ENCODE measurements around the gene CD48.
"Not testable (repeated sequence)": the region's sequence is repeated elsewhere in the genome, so short reads cannot be mapped to it uniquely, and the experiment has no call there.

The CD48 gene

GRCh38 chr1:160665330-160666078 is 46.1 kb downstream of the CD48 start:
- Histone ChIP-seq H3K36me3 (ENCODE audit: control insufficient read depth, insufficient read depth, low read length) (no peaks in the 10 kb centered on the region), H3K4me1 (ENCODE audit: control insufficient read depth, insufficient read depth, low read length) (no peaks in the 10 kb centered on the region), H3K4me3 (ENCODE audit: low read length) (no peak overlapping the region), H3K9ac (ENCODE audit: low read length) (no peak overlapping the region), H3K27me3 (ENCODE audit: control insufficient read depth, insufficient read depth, low read length) (no peaks in the 10 kb centered on the region), H3K27ac (ENCODE audit: low read depth, low read length) (no peak overlapping the region)

- no peaks in the 10 kb centered on the region for H3K36me3 ChIP-seq (ENCODE audit: control insufficient read depth, insufficient read depth, low read length)
These were observed 47.0 kb downstream of the CD48 start for GRCh38 chr1:160664573-160665051.

GRCh38 chr1:160662910-160663309 is 48.7 kb downstream of the CD48 start:
- no peak overlapping the region for H3K9ac ChIP-seq (ENCODE audit: low read length)

More at GRCh38 chr1:160664573-160665051, 47.0 kb downstream of the CD48 start:
- H3K4me1 ChIP-seq (ENCODE audit: control insufficient read depth, insufficient read depth, low read length), result no peaks in the 10 kb centered on the region
- no peak overlapping the region for H3K4me3 ChIP-seq (ENCODE audit: low read length)
- no peak overlapping the region for H3K27ac ChIP-seq (ENCODE audit: low read depth, low read length)
- no peaks in the 10 kb centered on the region for H3K27me3 ChIP-seq (ENCODE audit: control insufficient read depth, insufficient read depth, low read length)
- no peak overlapping the region for H3K9ac ChIP-seq (ENCODE audit: low read length)

GRCh38 chr1:160659566-160659965 is 52.1 kb downstream of the CD48 start:
- no peak overlapping the region for H3K9ac ChIP-seq (ENCODE audit: low read length)
- H3K36me3 ChIP-seq (ENCODE audit: control insufficient read depth, insufficient read depth, low read length), result no peaks in the 10 kb centered on the region
- H3K27ac ChIP-seq (ENCODE audit: low read depth, low read length), result no peak overlapping the region
- H3K4me1 ChIP-seq (ENCODE audit: control insufficient read depth, insufficient read depth, low read length), result no peaks in the 10 kb centered on the region
- H3K4me3 ChIP-seq (ENCODE audit: low read length), result no peak overlapping the region
- H3K27me3 ChIP-seq (ENCODE audit: control insufficient read depth, insufficient read depth, low read length), result no peaks in the 10 kb centered on the region

More at GRCh38 chr1:160662910-160663309, 48.7 kb downstream of the CD48 start:
- no peak overlapping the region for H3K4me3 ChIP-seq (ENCODE audit: low read length)
- H3K4me1 ChIP-seq (ENCODE audit: control insufficient read depth, insufficient read depth, low read length), result no peaks in the 10 kb centered on the region
- no peaks in the 10 kb centered on the region for H3K36me3 ChIP-seq (ENCODE audit: control insufficient read depth, insufficient read depth, low read length)
- H3K27ac ChIP-seq (ENCODE audit: low read depth, low read length), result no peak overlapping the region
- H3K27me3 ChIP-seq (ENCODE audit: control insufficient read depth, insufficient read depth, low read length), result no peaks in the 10 kb centered on the region

- H3K36me3 ChIP-seq (ENCODE audit: control insufficient read depth, insufficient read depth, low read length), result no peaks in the 10 kb centered on the region
These were observed 52.8 kb downstream of the CD48 start for GRCh38 chr1:160658814-160659193.

GRCh38 chr1:160658162-160658813 is 53.3 kb downstream of the CD48 start:
- Histone ChIP-seq H3K9ac (ENCODE audit: low read length) (no peak overlapping the region), H3K27ac (ENCODE audit: low read depth, low read length) (no peak overlapping the region), H3K27me3 (ENCODE audit: control insufficient read depth, insufficient read depth, low read length) (no peaks in the 10 kb centered on the region), H3K36me3 (ENCODE audit: control insufficient read depth, insufficient read depth, low read length) (no peaks in the 10 kb centered on the region), H3K4me1 (ENCODE audit: control insufficient read depth, insufficient read depth, low read length) (no peaks in the 10 kb centered on the region), H3K4me3 (ENCODE audit: low read length) (no peak overlapping the region)

More at GRCh38 chr1:160658814-160659193, 52.8 kb downstream of the CD48 start:
- Histone ChIP-seq H3K9ac (ENCODE audit: low read length) (no peak overlapping the region), H3K4me3 (ENCODE audit: low read length) (no peak overlapping the region), H3K27ac (ENCODE audit: low read depth, low read length) (no peak overlapping the region), H3K27me3 (ENCODE audit: control insufficient read depth, insufficient read depth, low read length) (no peaks in the 10 kb centered on the region), H3K4me1 (ENCODE audit: control insufficient read depth, insufficient read depth, low read length) (no peaks in the 10 kb centered on the region)

- H3K9ac ChIP-seq (ENCODE audit: low read length), result no peak overlapping the region
- no peak overlapping the region for H3K27ac ChIP-seq (ENCODE audit: low read depth, low read length)
- no peaks in the 10 kb centered on the region for H3K4me1 ChIP-seq (ENCODE audit: control insufficient read depth, insufficient read depth, low read length)
- H3K27me3 ChIP-seq (ENCODE audit: control insufficient read depth, insufficient read depth, low read length), result no peaks in the 10 kb centered on the region
- H3K4me3 ChIP-seq (ENCODE audit: low read length), result no peak overlapping the region
- H3K36me3 ChIP-seq (ENCODE audit: control insufficient read depth, insufficient read depth, low read length), result no peaks in the 10 kb centered on the region
These were observed 54.3 kb downstream of the CD48 start for GRCh38 chr1:160657250-160657781.

- Histone ChIP-seq H3K4me1 (ENCODE audit: control insufficient read depth, insufficient read depth, low read length) (no peaks in the 10 kb centered on the region), H3K27me3 (ENCODE audit: control insufficient read depth, insufficient read depth, low read length) (no peaks in the 10 kb centered on the region), H3K27ac (ENCODE audit: low read depth, low read length) (no peak overlapping the region), H3K9ac (ENCODE audit: low read length) (no peak overlapping the region), H3K36me3 (ENCODE audit: control insufficient read depth, insufficient read depth, low read length) (no peaks in the 10 kb centered on the region), H3K4me3 (ENCODE audit: low read length) (no peak overlapping the region)
These were observed 54.9 kb downstream of the CD48 start for GRCh38 chr1:160656737-160657136.

GRCh38 chr1:160653620-160654016 is 58.0 kb downstream of the CD48 start:
- H3K27me3 ChIP-seq (ENCODE audit: control insufficient read depth, insufficient read depth, low read length), result no peaks in the 10 kb centered on the region
- no peaks in the 10 kb centered on the region for H3K4me1 ChIP-seq (ENCODE audit: control insufficient read depth, insufficient read depth, low read length)
- H3K27ac ChIP-seq (ENCODE audit: low read depth, low read length), result no peak overlapping the region
- no peak overlapping the region for H3K9ac ChIP-seq (ENCODE audit: low read length)
- no peaks in the 10 kb centered on the region for H3K36me3 ChIP-seq (ENCODE audit: control insufficient read depth, insufficient read depth, low read length)
- H3K4me3 ChIP-seq (ENCODE audit: low read length), result no peak overlapping the region

- H3K36me3 ChIP-seq (ENCODE audit: control insufficient read depth, insufficient read depth, low read length), result no peaks in the 10 kb centered on the region
- no peak overlapping the region for H3K9ac ChIP-seq (ENCODE audit: low read length)
- no peak overlapping the region for H3K27ac ChIP-seq (ENCODE audit: low read depth, low read length)
- no peak overlapping the region for H3K4me3 ChIP-seq (ENCODE audit: low read length)
- no peaks in the 10 kb centered on the region for H3K4me1 ChIP-seq (ENCODE audit: control insufficient read depth, insufficient read depth, low read length)
- no peaks in the 10 kb centered on the region for H3K27me3 ChIP-seq (ENCODE audit: control insufficient read depth, insufficient read depth, low read length)
These were observed 58.5 kb downstream of the CD48 start for GRCh38 chr1:160652924-160653619.

GRCh38 chr1:160652065-160652641 is 59.5 kb downstream of the CD48 start:
- H3K4me1 ChIP-seq (ENCODE audit: control insufficient read depth, insufficient read depth, low read length); H3K4me3 ChIP-seq (ENCODE audit: low read length); H3K27ac ChIP-seq (ENCODE audit: low read depth, low read length); H3K9ac ChIP-seq (ENCODE audit: low read length); H3K36me3 ChIP-seq (ENCODE audit: control insufficient read depth, insufficient read depth, low read length); H3K27me3 ChIP-seq (ENCODE audit: control insufficient read depth, insufficient read depth, low read length): not testable (repeated sequence)

GRCh38 chr1:160651433-160652064 is 60.1 kb downstream of the CD48 start:
- no peaks in the 10 kb centered on the region for H3K36me3 ChIP-seq (ENCODE audit: control insufficient read depth, insufficient read depth, low read length)
- no peaks in the 10 kb centered on the region for H3K27me3 ChIP-seq (ENCODE audit: control insufficient read depth, insufficient read depth, low read length)
- no peak overlapping the region for H3K4me3 ChIP-seq (ENCODE audit: low read length)
- H3K27ac ChIP-seq (ENCODE audit: low read depth, low read length), result no peak overlapping the region
- H3K9ac ChIP-seq (ENCODE audit: low read length), result no peak overlapping the region
- no peaks in the 10 kb centered on the region for H3K4me1 ChIP-seq (ENCODE audit: control insufficient read depth, insufficient read depth, low read length)

Measured in rectal smooth muscle tissue (tissue), 1 donor.